HG02885 (cell line): Measurements from ENCODE around the gene RNF144A.
"Not testable (repeated sequence)": the region's sequence is repeated elsewhere in the genome, so short reads cannot be mapped to it uniquely, and the experiment has no call there.

ENCODE experiments used
- ATAC-seq: cut with Tn5 transposase; IDR thresholded peaks from one replicate; pipeline ENCODE4 v1.9.1; 2021; ENCODE audit warnings: mild to moderate bottlenecking; ENCODE audit not compliant: unreplicated experiment, poor library complexity

The RNF144A gene

GRCh38 chr2:6927186-6927585 is 10.0 kb downstream of the RNF144A start:
- ATAC-seq: no peak

DNA sequence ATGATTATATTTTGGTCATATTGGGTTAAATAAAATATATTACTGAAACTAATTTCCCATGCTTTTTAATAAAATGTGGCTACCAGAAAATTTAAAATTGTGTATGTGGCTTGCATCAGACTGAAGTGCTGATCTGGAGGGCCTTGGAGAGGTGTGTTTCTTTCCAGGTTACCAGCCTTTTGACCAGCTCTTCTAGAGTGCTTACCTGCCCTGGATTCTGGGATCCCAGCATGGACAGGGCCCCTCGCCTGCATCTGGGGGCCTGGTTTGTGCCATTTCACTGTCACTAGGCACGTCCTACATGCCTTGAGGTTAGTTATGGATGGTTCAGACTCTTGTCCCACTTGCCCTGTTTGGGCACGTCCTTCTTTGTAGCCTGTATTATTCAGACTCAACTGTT is 10.5 kb downstream of the RNF144A start:
- no peak for ATAC-seq

GRCh38 chr2:6928452-6928851 is 11.2 kb downstream of the RNF144A start:
- ATAC-seq: no peak

GRCh38 chr2:6929196-6929819 is 12.1 kb downstream of the RNF144A start:
- ATAC-seq: no peak

GRCh38 chr2:6930923-6931647 is 13.9 kb downstream of the RNF144A start:
- ATAC-seq: no peak

- ATAC-seq: no peak
Measured at GRCh38 chr2:6931753-6932152, 14.5 kb downstream of the RNF144A start.

GRCh38 chr2:6932206-6932605 is 15.0 kb downstream of the RNF144A start:
- no peak for ATAC-seq

GRCh38 chr2:6932828-6933227 is 15.6 kb downstream of the RNF144A start:
- no peak for ATAC-seq

- no peak for ATAC-seq
Measured at GRCh38 chr2:6933911-6934310, 16.7 kb downstream of the RNF144A start.

DNA sequence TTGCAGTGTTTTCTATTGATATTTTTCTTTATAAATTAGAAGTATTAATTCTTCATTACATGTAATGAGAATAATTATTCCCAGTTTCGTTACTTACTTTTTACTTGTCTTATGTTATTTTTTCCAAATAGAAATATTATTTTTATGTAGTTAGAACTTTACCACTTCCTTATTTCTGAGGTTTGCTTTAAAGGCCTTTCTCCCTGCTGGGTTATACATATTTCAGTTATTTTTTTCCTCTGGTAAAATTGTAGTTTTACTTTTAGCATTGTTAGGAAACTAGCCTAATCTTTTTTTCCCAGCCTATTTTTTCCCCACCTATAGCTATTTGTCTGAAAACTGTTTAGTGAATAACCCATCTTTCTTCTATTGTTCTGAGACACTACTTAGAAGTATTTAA is 17.1 kb downstream of the RNF144A start:
- ATAC-seq: no peak

GRCh38 chr2:6934758-6935651 is 17.8 kb downstream of the RNF144A start:
- ATAC-seq: no peak

DNA sequence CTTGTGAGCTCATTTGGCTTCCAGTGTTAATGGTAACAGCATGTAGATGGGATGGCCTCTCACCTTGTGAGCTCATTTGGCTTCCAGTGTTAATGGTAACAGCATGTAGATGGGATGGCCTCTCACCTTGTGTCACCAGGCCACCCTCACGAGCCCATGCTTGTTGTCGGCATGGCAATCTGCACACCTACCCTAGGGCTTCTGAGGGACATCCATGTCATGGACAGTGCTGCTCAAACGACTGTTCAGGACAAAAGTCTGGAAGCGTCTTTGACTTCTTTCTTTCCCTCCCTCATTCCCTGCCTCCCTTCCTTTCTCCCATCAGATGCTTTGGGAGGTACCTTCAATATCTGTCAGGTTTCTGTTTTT is 18.4 kb downstream of the RNF144A start:
- ATAC-seq: not testable (repeated sequence)

GRCh38 chr2:6937157-6937556 is 19.9 kb downstream of the RNF144A start:
- ATAC-seq: no peak

DNA sequence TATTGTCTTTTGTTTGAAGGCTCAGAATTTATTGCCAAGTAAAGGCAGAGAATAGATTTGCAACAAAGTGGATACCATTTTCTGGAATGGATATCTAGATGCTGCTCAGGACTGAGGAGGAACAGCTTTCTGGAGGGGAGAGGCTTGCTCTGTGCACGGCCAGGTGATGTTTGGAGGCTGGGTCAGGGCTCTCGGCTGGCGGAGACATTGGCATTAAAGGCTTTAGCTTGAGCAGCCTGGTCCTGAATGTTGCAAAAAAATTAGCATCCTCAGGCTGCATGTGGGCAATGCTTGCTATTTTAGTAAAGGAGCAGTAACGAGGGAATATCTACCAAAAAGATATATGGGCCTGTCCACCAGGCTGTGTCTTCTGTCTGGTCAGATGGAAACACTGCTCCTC is 20.4 kb downstream of the RNF144A start:
- ATAC-seq: no peak

DNA sequence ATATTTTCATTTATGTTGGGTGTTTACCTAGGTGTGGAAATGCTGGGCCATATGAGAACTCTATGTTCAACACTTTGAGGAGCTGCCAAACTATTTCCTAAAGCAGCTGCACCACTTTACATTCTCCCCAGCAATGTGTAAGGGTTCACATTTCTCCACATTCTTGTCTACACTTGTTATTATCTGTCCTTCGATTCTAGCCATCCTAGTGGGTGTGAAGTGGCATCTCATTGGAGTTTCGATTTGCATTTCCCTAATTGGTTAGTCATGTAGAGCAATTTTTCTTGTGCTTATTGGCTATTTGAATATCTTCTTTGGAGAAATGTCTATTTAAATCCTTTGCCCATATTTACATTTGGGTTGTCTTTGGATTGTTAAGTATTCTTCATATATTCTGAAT is 21.9 kb downstream of the RNF144A start:
- no peak for ATAC-seq

- ATAC-seq: no peak
Measured at GRCh38 chr2:6940820-6941219, 23.6 kb downstream of the RNF144A start.

GRCh38 chr2:6941299-6942046 is 24.3 kb downstream of the RNF144A start:
- no peak for ATAC-seq

- ATAC-seq: no peak
Measured at GRCh38 chr2:6942848-6943247, 25.6 kb downstream of the RNF144A start.

- ATAC-seq: no peak
Measured at GRCh38 chr2:6943523-6943922, 26.3 kb downstream of the RNF144A start.

DNA sequence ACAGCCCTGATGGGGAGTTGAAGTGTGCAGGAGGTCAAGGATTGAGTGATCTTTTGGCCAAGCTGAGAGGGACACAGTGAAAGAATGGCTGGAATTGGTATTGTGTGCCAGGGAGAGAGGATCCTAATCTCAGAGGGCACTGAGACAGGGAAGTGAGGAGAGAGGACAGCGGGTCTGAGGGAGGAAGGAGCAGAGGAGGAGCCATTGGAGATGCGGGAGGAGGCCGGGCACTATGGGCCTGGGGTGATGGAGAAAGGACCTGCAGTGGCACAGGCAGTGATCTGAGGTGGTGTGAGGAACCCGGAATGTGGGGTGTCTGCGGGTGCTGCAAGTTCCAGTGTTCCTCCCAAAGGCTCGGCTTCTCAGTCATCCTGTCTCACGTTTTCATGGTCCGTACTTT is 26.8 kb downstream of the RNF144A start:
- ATAC-seq: no peak

- no peak for ATAC-seq
Measured at GRCh38 chr2:6944555-6944954, 27.3 kb downstream of the RNF144A start.
